Breast epithelium (tissue), 4 donors: Measurements from ENCODE around the gene FOXC2. TPM values are rescaled to one million over a fixed set of nuclear protein-coding genes. Genes with fewer than 3 reads are reported as not detected.

Experiments
- DNase-seq, 2 donors: peaks; one replicate each; pipeline ENCODE4 v3.0.0-alpha.2; 2019; ENCODE audit warnings: low spot score in 2 of 2
- H3K27ac ChIP-seq, 2 donors: fragments of 200-600 bp; sonication (generic) in 1 of 2; one replicate each; pipeline ENCODE4 v1.5.1; 2016 to 2019; ENCODE audit warnings: mild to moderate bottlenecking in 1 of 2
- H3K27me3 ChIP-seq, 2 donors: fragments of 200-600 bp; sonication (generic) in 1 of 2; one replicate each; pipeline versions ENCODE4 v1.5.1 to v1.6.0; 2017 to 2019; ENCODE audit warnings: control low read depth in 1 of 2, mild to moderate bottlenecking in 1 of 2
- H3K36me3 ChIP-seq: fragments of 200-600 bp; one replicate; pipeline ENCODE4 v1.5.1; 2019
- H3K4me1 ChIP-seq, 2 donors: fragments of 200-600 bp; sonication (generic); one replicate each; pipeline ENCODE4 v1.5.1; 2016 to 2019; ENCODE audit warnings: control low read depth in 1 of 2
- H3K4me3 ChIP-seq, 3 donors: fragments of 200-600 bp; sonication (generic); 1 replicate in 2 of 3; 2 replicates in 1 of 3; pipeline ENCODE4 v1.5.1; 2016 to 2019; ENCODE audit warnings: mild to moderate bottlenecking in 3 of 3, moderate library complexity in 2 of 3
- H3K9me3 ChIP-seq, 2 donors: fragments of 200-600 bp; sonication (generic) in 1 of 2; one replicate each; pipeline ENCODE4 v1.5.1; 2016 to 2019; ENCODE audit warnings: control low read depth in 1 of 2
- CTCF ChIP-seq, 3 donors: fragments of 450-650 bp; IDR thresholded peaks; one replicate each; pipeline ENCODE4 v1.5.1; 2016 to 2017; ENCODE audit warnings: antibody characterized with exemption in 3 of 3, mild to moderate bottlenecking in 3 of 3, moderate library complexity in 3 of 3
- POLR2A ChIP-seq: fragments of 450-650 bp; IDR thresholded peaks from one replicate; pipeline ENCODE4 v1.6.1; 2016; ENCODE audit warnings: antibody characterized with exemption, mild to moderate bottlenecking, moderate library complexity
- POLR2AphosphoS5 ChIP-seq, 3 donors: sonication (generic); formaldehyde crosslinking; IDR thresholded peaks; one replicate each; pipeline ENCODE4 v1.6.1; 2017; ENCODE audit warnings: antibody characterized with exemption in 3 of 3
- intact Hi-C: fragments of 100-400 bp; cut with DNase I; formaldehyde crosslinking; loops from one replicate; pipeline ENCODE4 v1.15.1; 2023; ENCODE audit warnings: low total_unique reads
- total RNA-seq, 3 donors: library from RNA; depleted of rRNA; stranded (reverse); fragments of >200 nt; gene quantifications; one replicate each; pipeline ENCODE4 v1.1.0, GENCODE V29; 2016

FOXC2 gene
- total RNA-seq, 3 donors from 2014 or later = 0.15 to 0.98 (median 0.32) TPM

GRCh38 chr16:86520317-86521210, 46.1 kb upstream of the FOXC2 start:
- Histone ChIP-seq H3K27me3 (peaks cover 8 to 70% of the 10 kb centered on the region in 2 donors), H3K4me3 (peak overlapping the region in 1 of 3 donors; percentile 46), H3K4me1 (no peaks in the 10 kb centered on the region), H3K9me3 (no peaks in the 10 kb centered on the region), H3K36me3 (no peaks in the 10 kb centered on the region), H3K27ac (no peak overlapping the region)
- intact Hi-C loops = loop anchor here (5.0 kb wide), 1 partner anchor 178 kb away; no protein-coding TSS in a partner anchor
- no peak for TF ChIP-seq CTCF (IDR thresholded peaks at IDR 0.05)
- no peak for TF ChIP-seq POLR2A
- TF ChIP-seq POLR2AphosphoS5 (IDR thresholded peaks at IDR 0.05) = no peak
- DNase-seq = no peak

GRCh38 chr16:86521236-86522197, 45.1 kb upstream of the FOXC2 start:
- Histone ChIP-seq H3K27me3 (peaks cover 3 to 60% of the 10 kb centered on the region in 2 donors), H3K27ac (no peak overlapping the region), H3K4me3 (no peak overlapping the region), H3K36me3 (no peaks in the 10 kb centered on the region), H3K4me1 (no peaks in the 10 kb centered on the region), H3K9me3 (no peaks in the 10 kb centered on the region)
- intact Hi-C loops = loop anchor here (5.0 kb wide), 1 partner anchor 179 kb away; no protein-coding TSS in a partner anchor
- no peak for DNase-seq
- TF ChIP-seq POLR2A = no peak
- TF ChIP-seq POLR2AphosphoS5 (IDR thresholded peaks at IDR 0.05) = no peak
- no peak for TF ChIP-seq CTCF (IDR thresholded peaks at IDR 0.05)

- Histone ChIP-seq H3K36me3 (no peaks in the 10 kb centered on the region), H3K27me3 (peaks cover 0 to 49% of the 10 kb centered on the region in 2 donors), H3K9me3 (no peaks in the 10 kb centered on the region), H3K27ac (no peak overlapping the region), H3K4me1 (no peaks in the 10 kb centered on the region), H3K4me3 (no peak overlapping the region)
- DNase-seq = no peak
- intact Hi-C loops = loop anchor here (5.0 kb wide), 1 partner anchor 180 kb away; no protein-coding TSS in a partner anchor
- TF ChIP-seq POLR2A (no peak), CTCF (IDR thresholded peaks at IDR 0.05) (no peak), POLR2AphosphoS5 (IDR thresholded peaks at IDR 0.05) (no peak)
Measured at GRCh38 chr16:86522634-86523033, 44.0 kb upstream of the FOXC2 start.

GRCh38 chr16:86523166-86523740, 43.4 kb upstream of the FOXC2 start:
- Histone ChIP-seq H3K9me3 (no peaks in the 10 kb centered on the region), H3K36me3 (no peaks in the 10 kb centered on the region), H3K27ac (no peak overlapping the region), H3K4me3 (no peak overlapping the region), H3K27me3 (peaks cover 0 to 43% of the 10 kb centered on the region in 2 donors), H3K4me1 (no peaks in the 10 kb centered on the region)
- no peak for DNase-seq
- TF ChIP-seq POLR2AphosphoS5 (IDR thresholded peaks at IDR 0.05) (no peak), POLR2A (no peak), CTCF (IDR thresholded peaks at IDR 0.05) (no peak)
- intact Hi-C loops = loop anchor here (5.0 kb wide), 1 partner anchor 181 kb away; no protein-coding TSS in a partner anchor
